IPS DF 4.7 (cell line): ENCODE measurements around the gene GPC3.
A peak's percentile ranks its signal among the peaks of the same experiment; 100 is the strongest.
"Not testable (repeated sequence)": the region's sequence is repeated elsewhere in the genome, so short reads cannot be mapped to it uniquely, and the experiment has no call there.

ENCODE experiments used
- DNase-seq: peaks from one replicate; pipeline ENCODE4 v3.0.0-alpha.2; 2013; ENCODE audit warnings: low spot score; ENCODE audit errors: extremely low read depth

GPC3 gene

GRCh38 chrX:133655275-133656265, 329.8 kb downstream of the GPC3 start:
- no peak for DNase-seq

- DNase-seq = no peak
These were observed 330.6 kb downstream of the GPC3 start for GRCh38 chrX:133654811-133655210.

- DNase-seq = no peak
These were observed 332.0 kb downstream of the GPC3 start for GRCh38 chrX:133653358-133653757.

- no peak for DNase-seq
These were observed 333.2 kb downstream of the GPC3 start for GRCh38 chrX:133652185-133652584.

GRCh38 chrX:133650239-133650638, 335.2 kb downstream of the GPC3 start:
- DNase-seq = no peak

GRCh38 chrX:133649651-133650050, 335.7 kb downstream of the GPC3 start:
- peak; percentile 41 for DNase-seq

GRCh38 chrX:133648594-133648993, 336.8 kb downstream of the GPC3 start:
- no peak for DNase-seq

GRCh38 chrX:133646719-133647116, 338.7 kb downstream of the GPC3 start:
- no peak for DNase-seq

GRCh38 chrX:133645977-133646718, 339.2 kb downstream of the GPC3 start:
- DNase-seq = no peak

GRCh38 chrX:133645256-133645655, 340.1 kb downstream of the GPC3 start:
- no peak for DNase-seq

GRCh38 chrX:133640161-133641015, 345.0 kb downstream of the GPC3 start:
- peak; percentile 11 for DNase-seq

- no peak for DNase-seq
These were observed 345.7 kb downstream of the GPC3 start for GRCh38 chrX:133639726-133640125.

- no peak for DNase-seq
These were observed 347.1 kb downstream of the GPC3 start for GRCh38 chrX:133638285-133638684.

GRCh38 chrX:133637765-133638164, 347.6 kb downstream of the GPC3 start:
- no peak for DNase-seq

- DNase-seq = no peak
These were observed 349.4 kb downstream of the GPC3 start for GRCh38 chrX:133636009-133636408.

- no peak for DNase-seq
These were observed 351.0 kb downstream of the GPC3 start for GRCh38 chrX:133634416-133634815.

GRCh38 chrX:133633950-133634349, 351.4 kb downstream of the GPC3 start:
- DNase-seq = no peak

- DNase-seq = no peak
These were observed 352.2 kb downstream of the GPC3 start for GRCh38 chrX:133633162-133633561.

GRCh38 chrX:133630362-133630761, 355.0 kb downstream of the GPC3 start:
- DNase-seq = no peak

- no peak for DNase-seq
These were observed 357.7 kb downstream of the GPC3 start for GRCh38 chrX:133627673-133628072.

GRCh38 chrX:133621384-133621783, 364.0 kb downstream of the GPC3 start:
- DNase-seq = not testable (repeated sequence)
